ENCODE results near the gene UBXN2A. TPM values are rescaled to one million over a fixed set of nuclear protein-coding genes. Genes with fewer than 3 reads are reported as not detected.
"Not testable (repeated sequence)": the region's sequence is repeated elsewhere in the genome, so short reads cannot be mapped to it uniquely, and the experiment has no call there.

The UBXN2A gene
- total RNA-seq, 1 experiment from 2014 or later = 12.0 TPM

- Histone ChIP-seq H3K9ac (ENCODE audit: low read length) (no peak overlapping the region), H3K4me3 (ENCODE audit: low read length) (no peak overlapping the region), H3K36me3 (ENCODE audit: insufficient read depth, low read length) (no peaks in the 10 kb centered on the region; the same call in 1 of the 2 replicates), H2AFZ (ENCODE audit: low read length) (no peak overlapping the region), H3K9me2 (replicated peaks; ENCODE audit: insufficient read depth, low read length) (no peaks in the 10 kb centered on the region), H3K27me3 (ENCODE audit: low read length) (no peaks in the 10 kb centered on the region), H3K27ac (ENCODE audit: low read length) (no peak overlapping the region), H3K4me2 (ENCODE audit: low read depth, low read length, poor library complexity, severe bottlenecking) (no peak overlapping the region), H3K79me2 (ENCODE audit: low read length) (peaks cover 88% of the 10 kb centered on the region), H4K20me1 (ENCODE audit: insufficient read depth, low read depth, low read length) (no peaks in the 10 kb centered on the region), H3K9me3 (ENCODE audit: low read length) (no peaks in the 10 kb centered on the region), H3K4me1 (ENCODE audit: low read length) (peaks cover 30% of the 10 kb centered on the region)
- DNase-seq = no peak
These were observed 4.7 kb downstream of the UBXN2A start for GRCh38 chr2:23944976-23945375.

- H3K4me3 ChIP-seq (ENCODE audit: low read length) = peak overlapping the region; percentile 25; the same call in 1 of the 2 replicates
- peak overlapping the region; percentile 24; the same call in 1 of the 2 replicates for H3K9ac ChIP-seq (ENCODE audit: low read length)
- peak overlapping the region; percentile 49 for H3K4me2 ChIP-seq (ENCODE audit: low read depth, low read length, poor library complexity, severe bottlenecking)
- H3K9me3 ChIP-seq (ENCODE audit: low read length) = no peaks in the 10 kb centered on the region
- H3K27ac ChIP-seq (ENCODE audit: low read length) = peak overlapping the region; percentile 56; the same call in 1 of the 2 replicates
- DNase-seq = peak; percentile 57
- H3K36me3 ChIP-seq (ENCODE audit: insufficient read depth, low read length) = no peaks in the 10 kb centered on the region; the same call in 1 of the 2 replicates
- H3K79me2 ChIP-seq (ENCODE audit: low read length) = peaks cover 88% of the 10 kb centered on the region
- H3K27me3 ChIP-seq (ENCODE audit: low read length) = no peaks in the 10 kb centered on the region
- no peaks in the 10 kb centered on the region for H3K9me2 ChIP-seq (replicated peaks; ENCODE audit: insufficient read depth, low read length)
- H3K4me1 ChIP-seq (ENCODE audit: low read length) = peaks cover 19% of the 10 kb centered on the region
- H4K20me1 ChIP-seq (ENCODE audit: insufficient read depth, low read depth, low read length) = no peaks in the 10 kb centered on the region
- no peak overlapping the region for H2AFZ ChIP-seq (ENCODE audit: low read length)
These were observed 7.1 kb downstream of the UBXN2A start for GRCh38 chr2:23947350-23947749.

GRCh38 chr2:23952558-23952957 lies 12.3 kb downstream of the UBXN2A start:
- H3K79me2 ChIP-seq (ENCODE audit: low read length) = peaks cover 88% of the 10 kb centered on the region
- H3K27ac ChIP-seq (ENCODE audit: low read length); H3K9ac ChIP-seq (ENCODE audit: low read length); H3K9me3 ChIP-seq (ENCODE audit: low read length); H3K4me3 ChIP-seq (ENCODE audit: low read length); DNase-seq; H2AFZ ChIP-seq (ENCODE audit: low read length); H3K4me1 ChIP-seq (ENCODE audit: low read length); H3K36me3 ChIP-seq (ENCODE audit: insufficient read depth, low read length); H3K4me2 ChIP-seq (ENCODE audit: low read depth, low read length, poor library complexity, severe bottlenecking); H4K20me1 ChIP-seq (ENCODE audit: insufficient read depth, low read depth, low read length); H3K9me2 ChIP-seq (replicated peaks; ENCODE audit: insufficient read depth, low read length); H3K27me3 ChIP-seq (ENCODE audit: low read length): not testable (repeated sequence)

- H3K4me2 ChIP-seq (ENCODE audit: low read depth, low read length, poor library complexity, severe bottlenecking) = no peak overlapping the region
- H3K4me3 ChIP-seq (ENCODE audit: low read length) = no peak overlapping the region
- H3K79me2 ChIP-seq (ENCODE audit: low read length) = peaks cover 83% of the 10 kb centered on the region
These were observed 13.4 kb downstream of the UBXN2A start for GRCh38 chr2:23953625-23954024.

GRCh38 chr2:23954325-23955014 lies 14.2 kb downstream of the UBXN2A start:
- no peaks in the 10 kb centered on the region for H4K20me1 ChIP-seq (ENCODE audit: insufficient read depth, low read depth, low read length)
- DNase-seq = no peak
- no peaks in the 10 kb centered on the region for H3K27me3 ChIP-seq (ENCODE audit: low read length)
- no peaks in the 10 kb centered on the region for H3K9me3 ChIP-seq (ENCODE audit: low read length)
- H3K4me2 ChIP-seq (ENCODE audit: low read depth, low read length, poor library complexity, severe bottlenecking) = no peak overlapping the region
- no peaks in the 10 kb centered on the region for H3K36me3 ChIP-seq (ENCODE audit: insufficient read depth, low read length)
- no peak overlapping the region for H3K9ac ChIP-seq (ENCODE audit: low read length)
- no peak overlapping the region for H3K4me3 ChIP-seq (ENCODE audit: low read length)
- peaks cover 80% of the 10 kb centered on the region for H3K79me2 ChIP-seq (ENCODE audit: low read length)
- H3K27ac ChIP-seq (ENCODE audit: low read length) = no peak overlapping the region
- H3K4me1 ChIP-seq (ENCODE audit: low read length) = no peaks in the 10 kb centered on the region
- H2AFZ ChIP-seq (ENCODE audit: low read length) = no peak overlapping the region
- no peaks in the 10 kb centered on the region for H3K9me2 ChIP-seq (replicated peaks; ENCODE audit: insufficient read depth, low read length)

More at GRCh38 chr2:23953625-23954024, 13.4 kb downstream of the UBXN2A start:
- Histone ChIP-seq H4K20me1 (ENCODE audit: insufficient read depth, low read depth, low read length) (no peaks in the 10 kb centered on the region), H3K9ac (ENCODE audit: low read length) (no peak overlapping the region), H3K9me3 (ENCODE audit: low read length) (no peaks in the 10 kb centered on the region), H3K36me3 (ENCODE audit: insufficient read depth, low read length) (no peaks in the 10 kb centered on the region), H3K27me3 (ENCODE audit: low read length) (no peaks in the 10 kb centered on the region), H3K9me2 (replicated peaks; ENCODE audit: insufficient read depth, low read length) (no peaks in the 10 kb centered on the region), H3K4me1 (ENCODE audit: low read length) (no peaks in the 10 kb centered on the region), H3K27ac (ENCODE audit: low read length) (no peak overlapping the region), H2AFZ (ENCODE audit: low read length) (no peak overlapping the region)
- no peak for DNase-seq

GRCh38 chr2:23967846-23968245 lies 27.6 kb downstream of the UBXN2A start:
- Histone ChIP-seq H3K9me3 (ENCODE audit: low read length) (no peaks in the 10 kb centered on the region), H3K4me3 (ENCODE audit: low read length) (no peak overlapping the region), H3K36me3 (ENCODE audit: insufficient read depth, low read length) (no peaks in the 10 kb centered on the region), H3K79me2 (ENCODE audit: low read length) (peaks cover 44% of the 10 kb centered on the region), H3K27me3 (ENCODE audit: low read length) (no peaks in the 10 kb centered on the region), H3K27ac (ENCODE audit: low read length) (no peak overlapping the region), H2AFZ (ENCODE audit: low read length) (no peak overlapping the region), H4K20me1 (ENCODE audit: insufficient read depth, low read depth, low read length) (no peaks in the 10 kb centered on the region), H3K9me2 (replicated peaks; ENCODE audit: insufficient read depth, low read length) (no peaks in the 10 kb centered on the region), H3K4me2 (ENCODE audit: low read depth, low read length, poor library complexity, severe bottlenecking) (no peak overlapping the region), H3K9ac (ENCODE audit: low read length) (no peak overlapping the region), H3K4me1 (ENCODE audit: low read length) (no peaks in the 10 kb centered on the region)
- no peak for DNase-seq

- Histone ChIP-seq H3K4me3 (ENCODE audit: low read length) (no peak overlapping the region), H3K4me1 (ENCODE audit: low read length) (no peaks in the 10 kb centered on the region), H3K9me3 (ENCODE audit: low read length) (no peaks in the 10 kb centered on the region), H4K20me1 (ENCODE audit: insufficient read depth, low read depth, low read length) (no peaks in the 10 kb centered on the region), H3K27ac (ENCODE audit: low read length) (no peak overlapping the region), H3K9ac (ENCODE audit: low read length) (no peak overlapping the region), H3K36me3 (ENCODE audit: insufficient read depth, low read length) (peaks cover 14% of the 10 kb centered on the region; the same call in 1 of the 2 replicates), H3K9me2 (replicated peaks; ENCODE audit: insufficient read depth, low read length) (no peaks in the 10 kb centered on the region), H3K4me2 (ENCODE audit: low read depth, low read length, poor library complexity, severe bottlenecking) (no peak overlapping the region), H3K79me2 (ENCODE audit: low read length) (no peaks in the 10 kb centered on the region), H3K27me3 (ENCODE audit: low read length) (no peaks in the 10 kb centered on the region), H2AFZ (ENCODE audit: low read length) (no peak overlapping the region)
- DNase-seq = no peak
These were observed 36.6 kb downstream of the UBXN2A start for GRCh38 chr2:23976883-23977282.

GRCh38 chr2:23988371-23988770 lies 48.1 kb downstream of the UBXN2A start:
- no peaks in the 10 kb centered on the region for H3K27me3 ChIP-seq (ENCODE audit: low read length)
- H3K4me3 ChIP-seq (ENCODE audit: low read length) = no peak overlapping the region
- no peak overlapping the region for H3K27ac ChIP-seq (ENCODE audit: low read length)
- H2AFZ ChIP-seq (ENCODE audit: low read length) = no peak overlapping the region
- no peaks in the 10 kb centered on the region for H3K9me3 ChIP-seq (ENCODE audit: low read length)
- H3K9ac ChIP-seq (ENCODE audit: low read length) = no peak overlapping the region
- no peak overlapping the region for H3K4me2 ChIP-seq (ENCODE audit: low read depth, low read length, poor library complexity, severe bottlenecking)
- H3K36me3 ChIP-seq (ENCODE audit: insufficient read depth, low read length) = peaks cover 4% of the 10 kb centered on the region; the same call in 1 of the 2 replicates
- peak; percentile 59 for DNase-seq
- peaks cover 4% of the 10 kb centered on the region for H3K4me1 ChIP-seq (ENCODE audit: low read length)
- H4K20me1 ChIP-seq (ENCODE audit: insufficient read depth, low read depth, low read length) = no peaks in the 10 kb centered on the region
- no peaks in the 10 kb centered on the region for H3K9me2 ChIP-seq (replicated peaks; ENCODE audit: insufficient read depth, low read length)
- H3K79me2 ChIP-seq (ENCODE audit: low read length) = no peaks in the 10 kb centered on the region
